GM12864 (cell line): Measurements from ENCODE around the gene CDC42BPA.

Source experiments
- DNase-seq: peaks from one replicate; pipeline ENCODE4 v3.0.0-alpha.2; 2011; ENCODE audit warnings: low read depth
- H3K4me3 ChIP-seq: 2 replicates; pipeline ENCODE4 v1.5.1; 2011; ENCODE audit warnings: mild to moderate bottlenecking, low read depth, low read length, control low read depth
- CTCF ChIP-seq: IDR thresholded peaks from 2 replicates; pipeline ENCODE4 v1.5.1; 2011; ENCODE audit warnings: low read depth, mild to moderate bottlenecking, moderate library complexity, low read length, control low read depth, inconsistent platforms; ENCODE audit errors: missing control alignments

CDC42BPA gene

GRCh38 chr1:226979115-226979516 is 339.2 kb downstream of the CDC42BPA start:
- no peak for TF ChIP-seq CTCF
- no peak for DNase-seq

GRCh38 chr1:226978432-226979114 is 339.7 kb downstream of the CDC42BPA start:
- no peak for TF ChIP-seq CTCF
- no peak for DNase-seq
- no peak overlapping the region for H3K4me3 ChIP-seq

More at GRCh38 chr1:226979115-226979516, 339.2 kb downstream of the CDC42BPA start:
- H3K4me3 ChIP-seq, result no peak overlapping the region

- TF ChIP-seq CTCF, result no peak
- DNase-seq, result no peak
- H3K4me3 ChIP-seq, result no peak overlapping the region
These were observed 340.5 kb downstream of the CDC42BPA start for GRCh38 chr1:226977643-226978431.

- no peak for DNase-seq
- H3K4me3 ChIP-seq, result no peak overlapping the region
- no peak for TF ChIP-seq CTCF
These were observed 341.2 kb downstream of the CDC42BPA start for GRCh38 chr1:226976978-226977642.

- no peak for DNase-seq
- no peak for TF ChIP-seq CTCF
- no peak overlapping the region for H3K4me3 ChIP-seq
These were observed 341.9 kb downstream of the CDC42BPA start for GRCh38 chr1:226976276-226976977.
